HepG2 (cell line): ENCODE data around the gene ZBTB43. TPM values are rescaled to one million over a fixed set of nuclear protein-coding genes. Genes with fewer than 3 reads are reported as not detected.

ENCODE experiments used
- ATAC-seq: fragments of 200-7000 bp; cut with Tn5 transposase; 3 replicates; pipeline ENCODE4 v1.9.1; 2020; ENCODE audit warnings: mild to moderate bottlenecking, moderate library complexity
- BruUV-seq: library from RNA; stranded (reverse); fragments of 400-500 nt; replicated peaks from 2 replicates; lab custom pipeline; 2021; lab: Mats Ljungman, UMichigan
- CTCF ChIA-PET: fragments of 300-600 bp; formaldehyde crosslinking; extraction: SDS; loops from one replicate; lab custom pipeline; 2021; ENCODE audit warnings: low total read pairs, inconsistent platforms, low intra/inter-chr PET ratio; lab: Yijun Ruan, JAX
- POLR2A ChIA-PET: fragments of 350-600 bp; sonication (Branson Sonifier 250); formaldehyde crosslinking; loops from one replicate; lab custom pipeline; 2020; ENCODE audit warnings: antibody characterized with exemption, inconsistent platforms; lab: Yijun Ruan, JAX
- DNase-seq: peaks from one replicate; pipeline ENCODE4 v3.0.0-alpha.2; 2015; ENCODE audit warnings: low spot score
- FAIRE-seq: peaks from 3 replicates; lab custom pipeline; 2011; peaks lifted over from hg19 to GRCh38; lab: Jason Lieb, UNC
- H2AFZ ChIP-seq: one replicate; pipeline ENCODE4 v1.6.1; 2011; ENCODE audit warnings: low read length, inconsistent platforms
- H3K27ac ChIP-seq: fragments of 300-600 bp; 3 replicates; pipeline ENCODE4 v1.8.0; 2011; ENCODE audit warnings: mixed run types, mild to moderate bottlenecking, mixed read lengths, low read length, inconsistent platforms; ENCODE audit not compliant: insufficient read depth; ENCODE audit errors: extremely low read length
- H3K27me3 ChIP-seq, 2 experiments: fragments of 200-600 bp in 1 of 2; 2 replicates in 1 of 2; 3 replicates in 1 of 2; pipeline versions ENCODE4 v1.6.0 to v1.8.0; 2011; ENCODE audit warnings: low read length in 2 of 2, mild to moderate bottlenecking in 2 of 2, moderate library complexity in 2 of 2, inconsistent platforms in 1 of 2; ENCODE audit not compliant: insufficient read depth in 2 of 2, control insufficient read depth in 1 of 2
- H3K36me3 ChIP-seq, 2 experiments: fragments of 200-600 bp in 1 of 2; replicated peaks in 1 of 2; 2 replicates in 1 of 2; 3 replicates in 1 of 2; pipeline versions ENCODE4 v1.5.1 to v1.8.0; 2011; ENCODE audit warnings: low read length in 2 of 2, inconsistent platforms in 1 of 2; ENCODE audit not compliant: insufficient read depth in 2 of 2, control insufficient read depth in 1 of 2
- H3K4me1 ChIP-seq: 2 replicates; pipeline ENCODE4 v1.5.1; 2012; ENCODE audit warnings: low read length, inconsistent platforms; ENCODE audit not compliant: insufficient read depth
- H3K4me2 ChIP-seq: 2 replicates; pipeline ENCODE4 v1.6.0; 2011; ENCODE audit warnings: low read depth, low read length, inconsistent platforms
- H3K4me3 ChIP-seq, 3 experiments: fragments of 200-600 bp in 1 of 3; sonication (generic), shearing (Covaris generic) in 1 of 3; replicated peaks in 1 of 3; 2 replicates each; pipeline ENCODE4 v1.5.1; 2011 to 2016; ENCODE audit warnings: low read length in 3 of 3, inconsistent platforms in 2 of 3, low read depth in 2 of 3, mild to moderate bottlenecking in 2 of 3, control low read depth in 1 of 3, mixed read lengths in 1 of 3; ENCODE audit not compliant: insufficient read depth in 1 of 3
- H3K79me2 ChIP-seq: one replicate; pipeline ENCODE4 v1.6.1; 2011; ENCODE audit warnings: low read length, inconsistent platforms; ENCODE audit not compliant: insufficient read depth
- H3K9ac ChIP-seq: 2 replicates; pipeline ENCODE4 v1.6.0; 2011; ENCODE audit warnings: mild to moderate bottlenecking, low read depth, low read length, inconsistent platforms; ENCODE audit not compliant: insufficient read depth
- H3K9me3 ChIP-seq: 2 replicates; pipeline ENCODE4 v1.5.1; 2012; ENCODE audit warnings: mild to moderate bottlenecking, low read length
- H4K20me1 ChIP-seq: 2 replicates; pipeline ENCODE4 v1.6.0; 2011; ENCODE audit warnings: inconsistent platforms, mild to moderate bottlenecking, low read length, moderate library complexity; ENCODE audit not compliant: insufficient read depth
- AKNA ChIP-seq: sonication (generic); formaldehyde crosslinking; IDR thresholded peaks from 2 replicates; pipeline ENCODE4 v1.4.0; 2020; ENCODE audit warnings: missing genetic modification reagents, borderline replicate concordance
- CERS6 ChIP-seq: sonication (generic); formaldehyde crosslinking; IDR thresholded peaks from 2 replicates; pipeline ENCODE4 v1.5.0; 2020; ENCODE audit warnings: missing genetic modification reagents
- CREB1 ChIP-seq, 2 experiments: fragments of 450-650 bp in 1 of 2; IDR thresholded peaks; 2 replicates each; pipeline ENCODE4 v1.6.1; 2016 to 2017; ENCODE audit warnings: control low read depth in 1 of 2, mild to moderate bottlenecking in 1 of 2, missing compliant biosample characterization in 1 of 2, missing genetic modification characterization in 1 of 2
- DPF2 ChIP-seq: sonication (generic); formaldehyde crosslinking; IDR thresholded peaks from 2 replicates; pipeline ENCODE4 v1.4.0; 2020; ENCODE audit warnings: mild to moderate bottlenecking, low read depth, missing genetic modification reagents, borderline replicate concordance
- DR1 ChIP-seq: sonication (generic); formaldehyde crosslinking; IDR thresholded peaks from 2 replicates; pipeline ENCODE4 v1.8.0; 2021; ENCODE audit warnings: mild to moderate bottlenecking, missing genetic modification reagents, inconsistent platforms
- ETS1 ChIP-seq: sonication (generic); formaldehyde crosslinking; IDR thresholded peaks from 2 replicates; pipeline ENCODE4 v1.4.0; 2020; ENCODE audit warnings: missing genetic modification reagents
- IRX3 ChIP-seq: sonication (generic); formaldehyde crosslinking; IDR thresholded peaks from 2 replicates; pipeline ENCODE4 v1.8.1; 2023; ENCODE audit warnings: mild to moderate bottlenecking, low read depth, missing genetic modification reagents, borderline replicate concordance
- TBX2 ChIP-seq: sonication (generic); formaldehyde crosslinking; IDR thresholded peaks from 2 replicates; pipeline ENCODE4 v1.5.0; 2020; ENCODE audit warnings: missing genetic modification reagents, mild to moderate bottlenecking, borderline replicate concordance
- ZHX1 ChIP-seq: sonication (generic); formaldehyde crosslinking; IDR thresholded peaks from 2 replicates; pipeline ENCODE4 v1.8.1; 2022; ENCODE audit warnings: low read depth, mild to moderate bottlenecking, missing genetic modification reagents
- ZNF230 ChIP-seq: sonication (generic); formaldehyde crosslinking; IDR thresholded peaks from 2 replicates; pipeline ENCODE4 v1.4.0; 2020; ENCODE audit warnings: mild to moderate bottlenecking, missing genetic modification reagents
- ZNF883 ChIP-seq: sonication (generic); formaldehyde crosslinking; IDR thresholded peaks from 2 replicates; pipeline ENCODE4 v1.5.1; 2020; ENCODE audit warnings: mild to moderate bottlenecking, missing genetic modification reagents; ENCODE audit errors: not compliant biosample characterization
- WGBS: methylation state at CpG from one replicate; pipeline ENCODE4 v1.1.6; 2017; ENCODE audit warnings: low lambda C conversion rate; 5-methylcytosine and 5-hydroxymethylcytosine counted together
- in situ Hi-C: cut with HindIII; loops from 2 replicates; pipeline ENCODE4 v1.10.0; 2017; ENCODE audit warnings: low pct_unique_long_range_greater_than_20kb; ENCODE audit not compliant: extremely low pct_ligation_motif_present
- intact Hi-C: fragments of 100-400 bp; cut with micrococcal nuclease; formaldehyde crosslinking; loops from one replicate; pipeline ENCODE4 v1.10.0; 2022; ENCODE audit not compliant: unreplicated experiment
- polyA plus RNA-seq, 8 experiments: library from polyadenylated mRNA; depleted of rRNA in 3 of 8; stranded (reverse) in 7 of 8; unstranded in 1 of 8; fragments of >200 nt; fragmentation: Illumina TruSeq in 4 of 8; extraction: Trizol in 4 of 8; gene quantifications; 2 replicates each; pipeline versions ENCODE4 v1.2.1 to v1.2.3, GENCODE V29; 2011 to 2016; ENCODE audit warnings: low read depth in 4 of 8, missing spikeins in 1 of 8, mixed read lengths in 1 of 8; ENCODE audit not compliant: insufficient read depth in 1 of 8
- total RNA-seq, 5 experiments: library from RNA; depleted of rRNA; stranded (reverse); fragments of >200 nt; fragmentation: Illumina TruSeq; extraction: Trizol; gene quantifications; 2 replicates each; pipeline ENCODE4 v1.2.3, GENCODE V29; 2016; ENCODE audit warnings: low read depth in 1 of 5

Gene ZBTB43
- total and polyA plus RNA-seq, 2 of the 13 experiments (the other 11 are each of a cell fraction or from before 2014, with no cell fraction given) = 7.1 to 31.4 TPM

GRCh38 chr9:126886034-126886822, 81.4 kb downstream of the ZBTB43 start (continued):
- TF ChIP-seq ZHX1 (CRISPR knock-in tag) = no peak
- no peak for TF ChIP-seq ETS1 (CRISPR knock-in tag)
- TF ChIP-seq, all 625 proteins: peak for 1

- no peaks in the 10 kb centered on the region for H3K27me3 ChIP-seq
- no peak for FAIRE-seq
- WGBS = 96% methylated on average over 10 of the region's 10 CpGs
- H3K36me3 ChIP-seq = peaks cover 4 to 6% of the 10 kb centered on the region in 2 experiments; a peak in 3 of 5 replicates
- no peaks in the 10 kb centered on the region for H3K79me2 ChIP-seq
- H3K27ac ChIP-seq = no peak overlapping the region
- H4K20me1 ChIP-seq = no peaks in the 10 kb centered on the region; the same call in 1 of the 2 replicates
- no peak overlapping the region for H3K9ac ChIP-seq
- no peak overlapping the region for H3K4me3 ChIP-seq
- in situ Hi-C loops (no loop called here), intact Hi-C loops (no loop called here)
- H2AFZ ChIP-seq = no peak overlapping the region
- no peak for ATAC-seq
- no peak for DNase-seq
- CTCF ChIA-PET = no interaction called here
- peaks cover 26% of the 10 kb centered on the region for H3K4me1 ChIP-seq
- H3K9me3 ChIP-seq = no peaks in the 10 kb centered on the region
- no peak overlapping the region for H3K4me2 ChIP-seq
- BruUV-seq = no TSS peak
- POLR2A ChIA-PET = no interaction called here
- TF ChIP-seq ZNF230 = no peak
- TF ChIP-seq CERS6 (CRISPR knock-in tag) = no peak
- TF ChIP-seq AKNA (CRISPR knock-in tag) = no peak
- TF ChIP-seq ZNF883 (CRISPR knock-in tag) = no peak
- no peak for TF ChIP-seq DPF2
- no peak for TF ChIP-seq DR1 (CRISPR knock-in tag)
- no peak for TF ChIP-seq CREB1 (IDR thresholded peaks at IDR 0.05)
- no peak for TF ChIP-seq CREB1 (CRISPR knock-in tag; IDR thresholded peaks at IDR 0.05)
- no peak for TF ChIP-seq IRX3
- TF ChIP-seq TBX2 = no peak
Observed at GRCh38 chr9:126886897-126887296, 82.1 kb downstream of the ZBTB43 start.
